H9 (cell line): ENCODE data around the gene TMC8. TPM values are rescaled to one million over a fixed set of nuclear protein-coding genes. Genes with fewer than 3 reads are reported as not detected.

ENCODE experiments used
- DNase-seq: peaks from one replicate; pipeline ENCODE4 v3.0.0-alpha.2; 2017
- H2AFZ ChIP-seq: one replicate; pipeline ENCODE4 v1.6.1; 2013; ENCODE audit warnings: mild to moderate bottlenecking, low read length, control low read depth, moderate library complexity
- H2AK5ac ChIP-seq: 2 replicates; pipeline ENCODE4 v1.6.1; 2013; ENCODE audit warnings: low read length, control low read depth, mixed read lengths; ENCODE audit not compliant: insufficient read length
- H2BK120ac ChIP-seq: one replicate; pipeline ENCODE4 v1.6.1; 2013; ENCODE audit warnings: low read depth, mild to moderate bottlenecking, low read length, control low read depth, inconsistent platforms; ENCODE audit not compliant: poor library complexity, severe bottlenecking
- H2BK12ac ChIP-seq: 2 replicates; pipeline ENCODE4 v1.6.1; 2013; ENCODE audit warnings: low read length, control low read depth, mixed read lengths, low read depth; ENCODE audit not compliant: insufficient read length
- H2BK15ac ChIP-seq: 2 replicates; pipeline ENCODE4 v1.6.1; 2013; ENCODE audit warnings: low read depth, low read length, control low read depth
- H2BK20ac ChIP-seq: one replicate; pipeline ENCODE4 v1.6.1; 2013; ENCODE audit warnings: low read depth, mild to moderate bottlenecking, low read length, control low read depth, inconsistent platforms; ENCODE audit not compliant: poor library complexity, severe bottlenecking
- H2BK5ac ChIP-seq: 2 replicates; pipeline ENCODE4 v1.6.1; 2013; ENCODE audit warnings: low read length, control low read depth, mixed read lengths; ENCODE audit not compliant: insufficient read length
- H3K14ac ChIP-seq: 2 replicates; pipeline ENCODE4 v1.6.1; 2013; ENCODE audit warnings: low read length, control low read depth; ENCODE audit not compliant: insufficient read depth
- H3K18ac ChIP-seq: 2 replicates; pipeline ENCODE4 v1.6.1; 2013; ENCODE audit warnings: low read depth, mild to moderate bottlenecking, mixed read lengths, low read length, control low read depth; ENCODE audit not compliant: insufficient read length
- H3K23ac ChIP-seq: 2 replicates; pipeline ENCODE4 v1.6.1; 2013; ENCODE audit warnings: low read length, control low read depth, mixed read lengths, low read depth; ENCODE audit not compliant: insufficient read length
- H3K23me2 ChIP-seq: 2 replicates; pipeline ENCODE4 v1.6.1; 2013; ENCODE audit warnings: low read depth, mild to moderate bottlenecking, mixed read lengths, low read length, control low read depth; ENCODE audit not compliant: insufficient read length, poor library complexity, severe bottlenecking
- H3K27ac ChIP-seq: 2 replicates; pipeline ENCODE4 v1.5.1; 2013; ENCODE audit warnings: low read length, control low read depth, mixed read lengths, low read depth; ENCODE audit not compliant: insufficient read length
- H3K27me3 ChIP-seq: 2 replicates; pipeline ENCODE4 v1.6.1; 2013; ENCODE audit warnings: low read length, control low read depth, inconsistent platforms; ENCODE audit not compliant: insufficient read depth
- H3K4ac ChIP-seq: 2 replicates; pipeline ENCODE4 v1.6.1; 2013; ENCODE audit warnings: low read depth, mild to moderate bottlenecking, control low read depth, inconsistent platforms, low read length, moderate library complexity
- H3K4me1 ChIP-seq: 2 replicates; pipeline ENCODE4 v1.6.1; 2013; ENCODE audit warnings: low read length, control low read depth, inconsistent platforms; ENCODE audit not compliant: insufficient read depth
- H3K4me2 ChIP-seq: 2 replicates; pipeline ENCODE4 v1.6.1; 2013; ENCODE audit warnings: low read length, control low read depth, mixed read lengths; ENCODE audit not compliant: insufficient read length, insufficient read depth
- H3K56ac ChIP-seq: 2 replicates; pipeline ENCODE4 v1.6.1; 2013; ENCODE audit warnings: low read depth, mild to moderate bottlenecking, mixed read lengths, low read length, control low read depth; ENCODE audit not compliant: insufficient read length
- H3K79me1 ChIP-seq: 2 replicates; pipeline ENCODE4 v1.6.1; 2013; ENCODE audit warnings: low read depth, mild to moderate bottlenecking, moderate library complexity, low read length, control low read depth, inconsistent platforms; ENCODE audit not compliant: insufficient read depth, poor library complexity, severe bottlenecking
- H3K79me2 ChIP-seq: 2 replicates; pipeline ENCODE4 v1.6.1; 2013; ENCODE audit warnings: low read length, control low read depth, inconsistent platforms; ENCODE audit not compliant: insufficient read depth
- H3K9ac ChIP-seq: 2 replicates; pipeline ENCODE4 v1.6.1; 2013; ENCODE audit warnings: low read length, control low read depth, mixed read lengths; ENCODE audit not compliant: insufficient read length; ENCODE audit errors: extremely low read depth
- H3K9me3 ChIP-seq: one replicate; pipeline ENCODE4 v1.6.1; 2013; ENCODE audit warnings: low read depth, low read length, inconsistent platforms; ENCODE audit not compliant: control insufficient read depth
- H3T11ph ChIP-seq: one replicate; pipeline ENCODE4 v1.6.1; 2013; ENCODE audit warnings: mild to moderate bottlenecking, low read length, control low read depth, inconsistent platforms
- H4K20me1 ChIP-seq: one replicate; pipeline ENCODE4 v1.6.1; 2013; ENCODE audit not compliant: control insufficient read depth, insufficient read length, insufficient read depth
- H4K5ac ChIP-seq: 2 replicates; pipeline ENCODE4 v1.6.1; 2013; ENCODE audit warnings: low read depth, mild to moderate bottlenecking, mixed read lengths, low read length, control low read depth; ENCODE audit not compliant: insufficient read length
- H4K8ac ChIP-seq: replicated peaks from 2 replicates; pipeline ENCODE4 v1.6.1; 2013; ENCODE audit warnings: low read length, control low read depth, mixed read lengths, low read depth; ENCODE audit not compliant: insufficient read length
- H4K91ac ChIP-seq: 2 replicates; pipeline ENCODE4 v1.6.1; 2013; ENCODE audit warnings: low read depth, mild to moderate bottlenecking, moderate library complexity, mixed read lengths, low read length, control low read depth; ENCODE audit not compliant: insufficient read length
- H3K27ac Mint-ChIP-seq, 3 experiments: 2 replicates in 2 of 3; 3 replicates in 1 of 3; pipeline ENCODE4 v1.8.0; 2020 to 2021; ENCODE audit warnings: mixed read lengths in 3 of 3, mild to moderate bottlenecking in 1 of 3, moderate library complexity in 1 of 3
- H3K27me3 Mint-ChIP-seq: 2 replicates; pipeline ENCODE4 v1.8.0; 2021; ENCODE audit warnings: low read depth, mild to moderate bottlenecking, moderate library complexity, mixed read lengths
- H3K36me3 Mint-ChIP-seq, 3 experiments: 2 replicates in 2 of 3; 3 replicates in 1 of 3; pipeline ENCODE4 v1.8.0; 2020 to 2021; ENCODE audit warnings: low read depth in 3 of 3, mixed read lengths in 3 of 3; ENCODE audit not compliant: insufficient read depth in 1 of 3
- H3K4me1 Mint-ChIP-seq, 2 experiments: 2 replicates each; pipeline ENCODE4 v1.8.0; 2020; ENCODE audit warnings: mixed read lengths in 2 of 2
- H3K4me3 Mint-ChIP-seq, 2 experiments: 2 replicates in 1 of 2; 3 replicates in 1 of 2; pipeline ENCODE4 v1.8.0; 2020 to 2021; ENCODE audit warnings: mild to moderate bottlenecking in 2 of 2, mixed read lengths in 2 of 2, moderate library complexity in 1 of 2
- H3K9me3 Mint-ChIP-seq, 2 experiments: 2 replicates in 1 of 2; 3 replicates in 1 of 2; pipeline ENCODE4 v1.8.0; 2020; ENCODE audit warnings: mild to moderate bottlenecking in 2 of 2, mixed read lengths in 2 of 2, moderate library complexity in 1 of 2
- WGBS: extraction: QIAGEN DNeasy Blood & Tissue Kit; methylation state at CpG from one replicate; pipeline ENCODE4 v1.1.7; 2013; ENCODE audit warnings: missing lambda C conversion rate, low lambda C conversion rate, mixed read lengths; ENCODE audit not compliant: insufficient read length; ENCODE audit errors: extremely low coverage; 5-methylcytosine and 5-hydroxymethylcytosine counted together
- total RNA-seq: library from RNA; stranded (reverse); gene quantifications from 2 replicates; pipeline ENCODE4 v1.2.1, GENCODE V29; 2021
- TF ChIP-seq, protein P1 (sequence below): fragments of 200-600 bp; sonication (generic); conservative IDR thresholded peaks from 3 replicates; pipeline ENCODE4 v1.8.0; 2021; ENCODE audit warnings: antibody characterized with exemption, mild to moderate bottlenecking

Gene TMC8
- total RNA-seq, 1 experiment from 2014 or later, result 1.0 TPM

DNA sequence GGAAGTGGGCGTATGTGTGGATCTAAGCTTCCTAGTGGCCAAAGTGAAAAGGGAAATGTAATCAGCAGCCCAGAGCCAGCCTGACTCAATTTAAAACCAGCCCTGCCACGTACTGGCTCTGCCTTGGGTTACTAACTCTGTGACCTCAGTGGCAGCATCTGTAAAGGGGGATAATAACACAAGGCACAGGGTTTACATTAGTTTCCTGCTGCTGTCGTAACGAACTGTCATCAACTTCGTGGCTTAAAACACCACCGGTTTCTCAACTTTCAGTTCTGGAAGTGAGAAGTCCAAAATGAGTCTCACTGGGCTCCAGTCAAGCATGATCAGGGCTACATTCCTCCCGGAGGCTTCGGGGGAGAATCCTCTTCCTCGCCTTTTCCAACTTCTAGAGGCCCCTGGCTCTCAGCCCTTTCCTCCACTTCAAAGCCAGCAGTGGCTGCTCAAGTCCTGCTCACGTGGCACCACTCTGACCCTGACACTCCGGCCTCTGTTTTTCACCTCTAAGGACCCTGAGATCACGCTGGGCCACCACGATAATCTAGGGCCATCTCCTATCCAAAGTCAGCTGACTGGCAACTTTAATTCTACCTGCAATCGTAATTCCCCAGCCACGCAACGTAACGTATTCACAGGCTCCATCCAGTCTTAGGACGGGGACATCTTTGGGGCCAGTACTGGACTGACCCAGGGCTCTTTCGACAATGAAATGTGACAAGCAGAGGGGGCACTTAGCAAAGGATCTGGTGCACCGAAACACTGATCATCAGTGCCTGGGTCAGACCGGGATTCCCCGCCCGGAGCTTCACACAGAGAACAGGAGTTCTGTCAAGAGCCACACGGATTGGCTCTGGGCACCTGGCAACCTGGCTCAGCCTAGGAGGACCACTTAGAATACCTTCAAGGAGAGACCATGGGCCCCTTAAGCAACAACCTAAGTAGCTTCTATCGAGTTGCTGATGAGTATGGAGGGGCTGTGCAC, 16.5 kb upstream of the TMC8 start:
- no CpG with 5 or more reads among the region's 25 CpGs for WGBS
- Histone ChIP-seq H3T11ph (no peak overlapping the region), H3K4ac (no peak overlapping the region), H3K79me1 (no peaks in the 10 kb centered on the region), H4K5ac (no peak overlapping the region), H4K91ac (no peak overlapping the region), H3K56ac (no peak overlapping the region), H2BK20ac (no peak overlapping the region), H3K14ac (no peak overlapping the region), H3K27me3 (no peaks in the 10 kb centered on the region), H2AK5ac (no peak overlapping the region), H4K20me1 (no peaks in the 10 kb centered on the region), H4K8ac (no peak overlapping the region), H3K23ac (no peak overlapping the region), H3K4me2 (no peak overlapping the region), H2BK12ac (no peak overlapping the region), H3K79me2 (no peaks in the 10 kb centered on the region), H2AFZ (no peak overlapping the region), H2BK5ac (no peak overlapping the region), H3K4me1 (no peaks in the 10 kb centered on the region), H3K9me3 (no peaks in the 10 kb centered on the region), H3K27ac (no peak overlapping the region), H3K23me2 (no peaks in the 10 kb centered on the region), H3K9ac (no peak overlapping the region), H2BK120ac (no peak overlapping the region), H3K18ac (no peak overlapping the region), H2BK15ac (no peak overlapping the region)
- TF ChIP-seq, protein P1, sequence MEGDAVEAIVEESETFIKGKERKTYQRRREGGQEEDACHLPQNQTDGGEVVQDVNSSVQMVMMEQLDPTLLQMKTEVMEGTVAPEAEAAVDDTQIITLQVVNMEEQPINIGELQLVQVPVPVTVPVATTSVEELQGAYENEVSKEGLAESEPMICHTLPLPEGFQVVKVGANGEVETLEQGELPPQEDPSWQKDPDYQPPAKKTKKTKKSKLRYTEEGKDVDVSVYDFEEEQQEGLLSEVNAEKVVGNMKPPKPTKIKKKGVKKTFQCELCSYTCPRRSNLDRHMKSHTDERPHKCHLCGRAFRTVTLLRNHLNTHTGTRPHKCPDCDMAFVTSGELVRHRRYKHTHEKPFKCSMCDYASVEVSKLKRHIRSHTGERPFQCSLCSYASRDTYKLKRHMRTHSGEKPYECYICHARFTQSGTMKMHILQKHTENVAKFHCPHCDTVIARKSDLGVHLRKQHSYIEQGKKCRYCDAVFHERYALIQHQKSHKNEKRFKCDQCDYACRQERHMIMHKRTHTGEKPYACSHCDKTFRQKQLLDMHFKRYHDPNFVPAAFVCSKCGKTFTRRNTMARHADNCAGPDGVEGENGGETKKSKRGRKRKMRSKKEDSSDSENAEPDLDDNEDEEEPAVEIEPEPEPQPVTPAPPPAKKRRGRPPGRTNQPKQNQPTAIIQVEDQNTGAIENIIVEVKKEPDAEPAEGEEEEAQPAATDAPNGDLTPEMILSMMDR, result no peak
- H3K36me3 Mint-ChIP-seq, result peaks cover 0 to 36% (median 10%) of the 10 kb centered on the region in 3 experiments; a peak in 4 of 7 replicates
- H3K9me3 Mint-ChIP-seq, result no peaks in the 10 kb centered on the region
- no peak for DNase-seq
- peak overlapping the region in 2 of 3 experiments; percentile 46 to 85; a peak in 3 of 7 replicates for H3K27ac Mint-ChIP-seq
- H3K4me3 Mint-ChIP-seq, result no peak overlapping the region; a peak in 1 of 5 replicates
- peaks cover 2% of the 10 kb centered on the region in 2 experiments; a peak in 3 of 4 replicates for H3K4me1 Mint-ChIP-seq
- no peaks in the 10 kb centered on the region; the same call in 1 of the 2 replicates for H3K27me3 Mint-ChIP-seq
